NCI-H526 treated with DMSO at 0.1 percent for 48 hours (cell line): ENCODE measurements around the gene PTGES3.
"Not testable (repeated sequence)": the region's sequence is repeated elsewhere in the genome, so short reads cannot be mapped to it uniquely, and the experiment has no call there.

Experiments
- DNase-seq: peaks from one replicate; lab custom pipeline; 2025; lab: John Stamatoyannopoulos, UW

The PTGES3 gene

GRCh38 chr12:56657416-56658379, 30.4 kb downstream of the PTGES3 start:
- DNase-seq = no peak

GRCh38 chr12:56653781-56654180, 34.3 kb downstream of the PTGES3 start:
- DNase-seq = not testable (repeated sequence)

GRCh38 chr12:56648023-56648422, 40.1 kb downstream of the PTGES3 start:
- DNase-seq = not testable (repeated sequence)

GRCh38 chr12:56645717-56646446, 42.2 kb downstream of the PTGES3 start, which contains the start of gene ATP5F1B:
Gene ATP5F1B, minus strand, starts transcription at chr12:56645984. Its CDS starts 21 bp downstream, at chr12:56645963.
- peak; percentile 99 for DNase-seq

- no peak for DNase-seq
Measured at GRCh38 chr12:56645201-56645716, 42.8 kb downstream of the PTGES3 start.

- DNase-seq = no peak
Measured at GRCh38 chr12:56644654-56645053, 43.4 kb downstream of the PTGES3 start.

- DNase-seq = no peak
Measured at GRCh38 chr12:56641219-56641618, 46.9 kb downstream of the PTGES3 start.

- no peak for DNase-seq
Measured at GRCh38 chr12:56637621-56638020, 50.5 kb downstream of the PTGES3 start.

GRCh38 chr12:56636675-56637540, 51.2 kb downstream of the PTGES3 start:
- DNase-seq = peak; percentile 98

- DNase-seq = peak; percentile 71
Measured at GRCh38 chr12:56635806-56636674, 52.0 kb downstream of the PTGES3 start.

- DNase-seq = peak; percentile 77
Measured at GRCh38 chr12:56634837-56635791, 53.0 kb downstream of the PTGES3 start.

- peak; percentile 62 for DNase-seq
Measured at GRCh38 chr12:56634242-56634836, 53.7 kb downstream of the PTGES3 start.

GRCh38 chr12:56633468-56634241, 54.4 kb downstream of the PTGES3 start:
- no peak for DNase-seq

GRCh38 chr12:56632701-56633467, 55.2 kb downstream of the PTGES3 start:
- no peak for DNase-seq

GRCh38 chr12:56631790-56632700, 56.0 kb downstream of the PTGES3 start:
- DNase-seq = peak; percentile 34

- DNase-seq = peak; percentile 71
Measured at GRCh38 chr12:56630180-56630632, 57.9 kb downstream of the PTGES3 start, which contains the start of gene BAZ2A. Gene BAZ2A, minus strand, starts transcription at chr12:56630326. Its CDS starts 12,796 bp downstream, at chr12:56617530.
